Measurements from ENCODE around the gene TOMM22.
A peak's percentile ranks its signal among the peaks of the same experiment; 100 is the strongest.

TOMM22 gene

GRCh38 chr22:38656256-38657044, 25.3 kb upstream of the TOMM22 start, which contains the start of the genes CBY1 and FAM227A (continued):
- TF ChIP-seq ZSCAN30 (tag by site-specific recombination; IDR thresholded peaks at IDR 0.05) (no peak), ZNF23 (tag by site-specific recombination; IDR thresholded peaks at IDR 0.05; ENCODE audit: borderline replicate concordance) (no peak), PATZ1 (tag by site-specific recombination; IDR thresholded peaks at IDR 0.05) (peak; percentile 88), ZEB2 (tag by site-specific recombination; IDR thresholded peaks at IDR 0.05) (peak; percentile 47), BCL11B (tag by site-specific recombination; IDR thresholded peaks at IDR 0.05; ENCODE audit: low read depth) (peak; percentile 91), ZFP41 (tag by site-specific recombination; IDR thresholded peaks at IDR 0.05; ENCODE audit: borderline replicate concordance) (no peak), ZNF560 (tag by site-specific recombination; IDR thresholded peaks at IDR 0.05; ENCODE audit: borderline replicate concordance) (no peak), ZNF274 (IDR thresholded peaks at IDR 0.05; ENCODE audit: low read length) (no peak), ZNF274 (tag by site-specific recombination; IDR thresholded peaks at IDR 0.05; ENCODE audit: borderline replicate concordance) (no peak), GLI2 (tag by site-specific recombination; IDR thresholded peaks at IDR 0.05; ENCODE audit: borderline replicate concordance, low read depth) (no peak), ZNF354C (tag by site-specific recombination; IDR thresholded peaks at IDR 0.05; ENCODE audit: borderline replicate concordance, low read depth) (no peak), ZNF121 (tag by site-specific recombination; IDR thresholded peaks at IDR 0.05) (no peak), ZNF623 (tag by site-specific recombination; IDR thresholded peaks at IDR 0.05) (no peak), BCL11A (tag by site-specific recombination; IDR thresholded peaks at IDR 0.05; ENCODE audit: low read depth) (no peak), ZNF677 (tag by site-specific recombination; IDR thresholded peaks at IDR 0.05) (no peak), ZNF530 (tag by site-specific recombination; IDR thresholded peaks at IDR 0.05; ENCODE audit: low read depth) (no peak), ZNF473 (tag by site-specific recombination; IDR thresholded peaks at IDR 0.05) (no peak), ZFP3 (tag by site-specific recombination; IDR thresholded peaks at IDR 0.05; ENCODE audit: low read depth) (no peak), ZBTB48 (tag by site-specific recombination; IDR thresholded peaks at IDR 0.05) (peak; percentile 11; the same call in 1 of the 2 replicates), SALL2 (tag by site-specific recombination; IDR thresholded peaks at IDR 0.05; ENCODE audit: borderline replicate concordance) (no peak), ZNF626 (tag by site-specific recombination; IDR thresholded peaks at IDR 0.05) (no peak), ZNF629 (tag by site-specific recombination; IDR thresholded peaks at IDR 0.05) (0 out of 2 replicates have a peak, but pooled peaks have one; percentile 3), ZBTB8A (tag by site-specific recombination; IDR thresholded peaks at IDR 0.05) (peak; percentile 20; the same call in 1 of the 2 replicates), KLF9 (tag by site-specific recombination; IDR thresholded peaks at IDR 0.05; ENCODE audit: low read depth) (no peak; the same call in 1 of the 2 replicates), REPIN1 (tag by site-specific recombination; IDR thresholded peaks at IDR 0.05; ENCODE audit: low read depth) (no peak)
- TF ChIP-seq, protein P1, sequence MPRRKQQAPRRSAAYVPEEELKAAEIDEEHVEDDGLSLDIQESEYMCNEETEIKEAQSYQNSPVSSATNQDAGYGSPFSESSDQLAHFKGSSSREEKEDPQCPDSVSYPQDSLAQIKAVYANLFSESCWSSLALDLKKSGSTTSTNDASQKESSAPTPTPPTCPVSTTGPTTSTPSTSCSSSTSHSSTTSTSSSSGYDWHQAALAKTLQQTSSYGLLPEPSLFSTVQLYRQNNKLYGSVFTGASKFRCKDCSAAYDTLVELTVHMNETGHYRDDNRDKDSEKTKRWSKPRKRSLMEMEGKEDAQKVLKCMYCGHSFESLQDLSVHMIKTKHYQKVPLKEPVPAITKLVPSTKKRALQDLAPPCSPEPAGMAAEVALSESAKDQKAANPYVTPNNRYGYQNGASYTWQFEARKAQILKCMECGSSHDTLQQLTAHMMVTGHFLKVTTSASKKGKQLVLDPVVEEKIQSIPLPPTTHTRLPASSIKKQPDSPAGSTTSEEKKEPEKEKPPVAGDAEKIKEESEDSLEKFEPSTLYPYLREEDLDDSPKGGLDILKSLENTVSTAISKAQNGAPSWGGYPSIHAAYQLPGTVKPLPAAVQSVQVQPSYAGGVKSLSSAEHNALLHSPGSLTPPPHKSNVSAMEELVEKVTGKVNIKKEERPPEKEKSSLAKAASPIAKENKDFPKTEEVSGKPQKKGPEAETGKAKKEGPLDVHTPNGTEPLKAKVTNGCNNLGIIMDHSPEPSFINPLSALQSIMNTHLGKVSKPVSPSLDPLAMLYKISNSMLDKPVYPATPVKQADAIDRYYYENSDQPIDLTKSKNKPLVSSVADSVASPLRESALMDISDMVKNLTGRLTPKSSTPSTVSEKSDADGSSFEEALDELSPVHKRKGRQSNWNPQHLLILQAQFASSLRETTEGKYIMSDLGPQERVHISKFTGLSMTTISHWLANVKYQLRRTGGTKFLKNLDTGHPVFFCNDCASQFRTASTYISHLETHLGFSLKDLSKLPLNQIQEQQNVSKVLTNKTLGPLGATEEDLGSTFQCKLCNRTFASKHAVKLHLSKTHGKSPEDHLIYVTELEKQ (tag by site-specific recombination; IDR thresholded peaks at IDR 0.05; ENCODE audit: borderline replicate concordance): no peak
- TF ChIP-seq, protein P2, sequence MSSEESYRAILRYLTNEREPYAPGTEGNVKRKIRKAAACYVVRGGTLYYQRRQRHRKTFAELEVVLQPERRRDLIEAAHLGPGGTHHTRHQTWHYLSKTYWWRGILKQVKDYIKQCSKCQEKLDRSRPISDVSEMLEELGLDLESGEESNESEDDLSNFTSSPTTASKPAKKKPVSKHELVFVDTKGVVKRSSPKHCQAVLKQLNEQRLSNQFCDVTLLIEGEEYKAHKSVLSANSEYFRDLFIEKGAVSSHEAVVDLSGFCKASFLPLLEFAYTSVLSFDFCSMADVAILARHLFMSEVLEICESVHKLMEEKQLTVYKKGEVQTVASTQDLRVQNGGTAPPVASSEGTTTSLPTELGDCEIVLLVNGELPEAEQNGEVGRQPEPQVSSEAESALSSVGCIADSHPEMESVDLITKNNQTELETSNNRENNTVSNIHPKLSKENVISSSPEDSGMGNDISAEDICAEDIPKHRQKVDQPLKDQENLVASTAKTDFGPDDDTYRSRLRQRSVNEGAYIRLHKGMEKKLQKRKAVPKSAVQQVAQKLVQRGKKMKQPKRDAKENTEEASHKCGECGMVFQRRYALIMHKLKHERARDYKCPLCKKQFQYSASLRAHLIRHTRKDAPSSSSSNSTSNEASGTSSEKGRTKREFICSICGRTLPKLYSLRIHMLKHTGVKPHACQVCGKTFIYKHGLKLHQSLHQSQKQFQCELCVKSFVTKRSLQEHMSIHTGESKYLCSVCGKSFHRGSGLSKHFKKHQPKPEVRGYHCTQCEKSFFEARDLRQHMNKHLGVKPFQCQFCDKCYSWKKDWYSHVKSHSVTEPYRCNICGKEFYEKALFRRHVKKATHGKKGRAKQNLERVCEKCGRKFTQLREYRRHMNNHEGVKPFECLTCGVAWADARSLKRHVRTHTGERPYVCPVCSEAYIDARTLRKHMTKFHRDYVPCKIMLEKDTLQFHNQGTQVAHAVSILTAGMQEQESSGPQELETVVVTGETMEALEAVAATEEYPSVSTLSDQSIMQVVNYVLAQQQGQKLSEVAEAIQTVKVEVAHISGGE (tag by site-specific recombination; conservative IDR thresholded peaks at IDR 0.05; ENCODE audit: low read depth): no peak
- TF ChIP-seq, protein P3, sequence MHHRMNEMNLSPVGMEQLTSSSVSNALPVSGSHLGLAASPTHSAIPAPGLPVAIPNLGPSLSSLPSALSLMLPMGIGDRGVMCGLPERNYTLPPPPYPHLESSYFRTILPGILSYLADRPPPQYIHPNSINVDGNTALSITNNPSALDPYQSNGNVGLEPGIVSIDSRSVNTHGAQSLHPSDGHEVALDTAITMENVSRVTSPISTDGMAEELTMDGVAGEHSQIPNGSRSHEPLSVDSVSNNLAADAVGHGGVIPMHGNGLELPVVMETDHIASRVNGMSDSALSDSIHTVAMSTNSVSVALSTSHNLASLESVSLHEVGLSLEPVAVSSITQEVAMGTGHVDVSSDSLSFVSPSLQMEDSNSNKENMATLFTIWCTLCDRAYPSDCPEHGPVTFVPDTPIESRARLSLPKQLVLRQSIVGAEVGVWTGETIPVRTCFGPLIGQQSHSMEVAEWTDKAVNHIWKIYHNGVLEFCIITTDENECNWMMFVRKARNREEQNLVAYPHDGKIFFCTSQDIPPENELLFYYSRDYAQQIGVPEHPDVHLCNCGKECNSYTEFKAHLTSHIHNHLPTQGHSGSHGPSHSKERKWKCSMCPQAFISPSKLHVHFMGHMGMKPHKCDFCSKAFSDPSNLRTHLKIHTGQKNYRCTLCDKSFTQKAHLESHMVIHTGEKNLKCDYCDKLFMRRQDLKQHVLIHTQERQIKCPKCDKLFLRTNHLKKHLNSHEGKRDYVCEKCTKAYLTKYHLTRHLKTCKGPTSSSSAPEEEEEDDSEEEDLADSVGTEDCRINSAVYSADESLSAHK (tag by site-specific recombination; IDR thresholded peaks at IDR 0.05): no peak; the same call in 1 of the 2 replicates

Data from HEK293 (cell line).